Upper lobe of left lung (tissue), 4 donors: ENCODE results near the gene CAB39L.

ENCODE experiments used
- EP300 ChIP-seq, 4 donors: sonication (generic); formaldehyde crosslinking; IDR thresholded peaks; one replicate each; pipeline ENCODE4 v1.5.1; 2017; ENCODE audit warnings: antibody characterized with exemption in 4 of 4, control low read depth in 2 of 4
- POLR2A ChIP-seq, 4 donors: fragments of 450-650 bp; IDR thresholded peaks; one replicate each; pipeline ENCODE4 v1.5.1; 2016 to 2017; ENCODE audit warnings: antibody characterized with exemption in 4 of 4, mild to moderate bottlenecking in 2 of 4
- POLR2AphosphoS5 ChIP-seq, 2 donors: sonication (generic); formaldehyde crosslinking; IDR thresholded peaks; one replicate each; pipeline ENCODE4 v1.5.1; 2017; ENCODE audit warnings: antibody characterized with exemption in 2 of 2
- TF ChIP-seq, protein P1 (sequence below), 6 experiments: fragments of 450-650 bp in 4 of 6; fragments of 200-600 bp in 2 of 6; sonication (generic) in 2 of 6; IDR thresholded peaks; one replicate each; pipeline ENCODE4 v1.5.1; 2016 to 2019; ENCODE audit warnings: antibody characterized with exemption in 6 of 6

DNA sequence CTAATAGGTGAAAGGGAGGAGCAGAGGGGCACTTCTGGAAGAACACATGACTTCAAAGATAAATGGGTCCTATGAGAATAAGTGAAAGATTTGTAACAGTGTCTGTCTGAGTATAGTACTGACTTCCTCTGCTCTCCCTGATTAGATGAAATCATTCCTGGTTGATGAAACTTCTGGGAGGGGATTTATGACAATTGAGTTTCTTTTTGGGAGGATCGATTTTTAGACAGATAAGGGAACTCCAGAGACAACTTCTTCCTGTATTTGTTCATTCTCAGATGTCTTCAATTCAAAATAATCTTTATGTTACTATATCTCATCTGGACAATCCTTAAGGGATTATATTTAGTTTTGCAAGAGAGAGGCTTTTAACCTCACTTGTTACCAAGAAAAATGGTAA, 20.2 kb upstream of the CAB39L start:
- TF ChIP-seq POLR2A (IDR thresholded peaks at IDR 0.05) (no peak), EP300 (IDR thresholded peaks at IDR 0.05) (no peak), POLR2AphosphoS5 (IDR thresholded peaks at IDR 0.05) (no peak)
- TF ChIP-seq, protein P1, sequence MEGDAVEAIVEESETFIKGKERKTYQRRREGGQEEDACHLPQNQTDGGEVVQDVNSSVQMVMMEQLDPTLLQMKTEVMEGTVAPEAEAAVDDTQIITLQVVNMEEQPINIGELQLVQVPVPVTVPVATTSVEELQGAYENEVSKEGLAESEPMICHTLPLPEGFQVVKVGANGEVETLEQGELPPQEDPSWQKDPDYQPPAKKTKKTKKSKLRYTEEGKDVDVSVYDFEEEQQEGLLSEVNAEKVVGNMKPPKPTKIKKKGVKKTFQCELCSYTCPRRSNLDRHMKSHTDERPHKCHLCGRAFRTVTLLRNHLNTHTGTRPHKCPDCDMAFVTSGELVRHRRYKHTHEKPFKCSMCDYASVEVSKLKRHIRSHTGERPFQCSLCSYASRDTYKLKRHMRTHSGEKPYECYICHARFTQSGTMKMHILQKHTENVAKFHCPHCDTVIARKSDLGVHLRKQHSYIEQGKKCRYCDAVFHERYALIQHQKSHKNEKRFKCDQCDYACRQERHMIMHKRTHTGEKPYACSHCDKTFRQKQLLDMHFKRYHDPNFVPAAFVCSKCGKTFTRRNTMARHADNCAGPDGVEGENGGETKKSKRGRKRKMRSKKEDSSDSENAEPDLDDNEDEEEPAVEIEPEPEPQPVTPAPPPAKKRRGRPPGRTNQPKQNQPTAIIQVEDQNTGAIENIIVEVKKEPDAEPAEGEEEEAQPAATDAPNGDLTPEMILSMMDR (IDR thresholded peaks at IDR 0.05), result no peak
